SKM-1 (cell line): ENCODE measurements around the gene HSPB7.
"Not testable (repeated sequence)": the region's sequence is repeated elsewhere in the genome, so short reads cannot be mapped to it uniquely, and the experiment has no call there.

Experiments
- DNase-seq: peaks from one replicate; lab custom pipeline; 2025; ENCODE audit not compliant: unreplicated experiment; lab: John Stamatoyannopoulos, UW

Gene HSPB7

DNA sequence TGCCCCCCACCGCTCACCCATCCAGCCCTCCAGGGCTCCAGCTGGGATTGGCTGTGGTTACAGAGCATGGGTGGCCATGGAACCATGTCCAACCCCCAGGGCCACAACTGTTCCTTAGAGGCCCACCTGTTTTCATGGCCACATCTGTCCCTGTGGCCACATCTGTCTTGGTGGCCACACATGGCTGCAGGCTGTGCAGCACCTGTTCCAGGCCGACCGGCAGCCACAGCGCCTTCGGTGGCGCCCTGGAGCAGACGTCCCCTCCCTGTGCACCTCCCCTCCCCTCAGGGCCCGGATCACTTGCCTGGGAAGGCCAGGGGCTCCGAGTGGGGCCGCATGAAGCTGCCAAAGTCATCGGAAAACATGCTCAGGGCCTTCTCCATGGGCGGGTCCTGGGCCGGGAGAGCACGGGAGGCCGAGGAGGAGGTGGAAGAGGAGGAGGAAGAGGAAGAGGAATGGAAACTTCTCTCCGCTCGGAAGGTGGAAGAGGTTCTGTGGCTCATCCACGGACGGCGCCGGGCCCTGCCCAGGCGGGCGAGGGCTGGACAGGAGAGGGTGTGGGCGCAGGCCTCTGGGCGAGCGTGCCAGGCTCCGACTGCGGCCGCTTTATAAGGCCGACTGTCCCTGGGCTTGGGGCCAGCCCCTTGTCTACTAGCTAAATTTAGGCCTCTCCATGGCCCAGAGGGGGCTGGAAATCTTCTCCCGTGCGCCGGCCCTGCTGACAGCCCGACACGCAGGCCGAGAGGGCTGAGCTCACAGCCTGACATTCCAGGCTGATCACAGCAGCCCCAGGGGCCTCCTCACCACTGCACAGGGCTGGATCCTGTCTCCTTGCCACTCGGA lies at the start of gene HSPB7:
Gene HSPB7, minus strand, starts transcription at position 583 of the 843 bp plus-strand sequence. Its CDS starts 80 bp downstream, at position 503.
- no peak for DNase-seq

GRCh38 chr1:16067127-16067768 lies 49.4 kb upstream of the HSPB7 start:
- no peak for DNase-seq

GRCh38 chr1:16066245-16066644 lies 48.4 kb upstream of the HSPB7 start:
- no peak for DNase-seq

DNA sequence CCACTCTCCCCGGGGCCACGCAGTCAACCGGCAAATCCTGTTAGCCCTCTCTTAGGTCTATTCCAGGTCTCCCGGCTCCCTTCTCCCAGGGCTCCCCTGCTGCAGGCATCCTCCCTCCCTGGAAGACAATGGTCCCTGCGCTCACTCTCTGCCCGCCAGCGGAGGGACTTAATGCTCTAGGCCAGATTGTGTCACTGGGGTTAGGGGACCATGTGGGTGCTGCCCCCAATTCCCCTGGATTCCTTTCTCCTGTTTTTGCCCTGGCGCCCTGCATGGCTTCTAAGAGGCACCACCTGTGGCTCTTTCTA lies 47.4 kb upstream of the HSPB7 start:
- DNase-seq, result no peak

DNA sequence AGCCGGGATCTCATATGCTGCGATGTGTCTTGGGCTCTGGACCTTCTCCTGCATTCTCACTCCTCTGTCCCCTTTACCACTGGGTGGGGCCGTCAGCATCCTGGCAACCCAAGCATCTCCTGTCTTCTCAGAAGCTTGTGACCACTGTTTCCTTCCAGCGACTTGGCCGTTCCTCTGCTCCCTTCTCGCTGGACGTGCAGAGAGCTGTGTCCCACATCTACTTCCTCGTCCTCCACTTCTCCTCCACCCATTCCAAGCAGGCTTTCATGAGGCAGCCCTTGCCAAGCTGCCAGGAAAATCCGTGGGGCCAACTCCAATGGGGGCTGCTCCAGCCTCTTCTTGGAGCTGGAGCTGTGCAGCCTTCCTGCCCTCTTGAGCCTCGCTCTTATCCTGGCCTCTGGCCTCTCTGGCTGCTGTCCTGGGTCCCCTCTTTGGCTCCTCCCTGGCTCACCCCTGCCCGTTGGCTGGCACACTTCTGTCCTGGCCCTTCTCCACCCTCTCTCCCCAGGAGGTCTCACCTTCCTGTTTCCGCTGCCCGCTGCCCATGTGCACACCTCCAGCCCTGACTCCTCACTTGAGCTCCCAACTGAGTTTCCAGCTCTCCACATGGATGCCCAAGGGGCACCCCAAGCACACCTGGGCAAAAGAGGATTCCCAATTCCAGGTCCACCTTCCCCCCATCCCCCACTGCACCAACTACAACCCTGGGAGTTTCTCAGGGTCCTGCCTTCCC lies 46.9 kb upstream of the HSPB7 start:
- DNase-seq, result no peak

- DNase-seq, result no peak
These were observed 46.1 kb upstream of the HSPB7 start for GRCh38 chr1:16063921-16064320.

DNA sequence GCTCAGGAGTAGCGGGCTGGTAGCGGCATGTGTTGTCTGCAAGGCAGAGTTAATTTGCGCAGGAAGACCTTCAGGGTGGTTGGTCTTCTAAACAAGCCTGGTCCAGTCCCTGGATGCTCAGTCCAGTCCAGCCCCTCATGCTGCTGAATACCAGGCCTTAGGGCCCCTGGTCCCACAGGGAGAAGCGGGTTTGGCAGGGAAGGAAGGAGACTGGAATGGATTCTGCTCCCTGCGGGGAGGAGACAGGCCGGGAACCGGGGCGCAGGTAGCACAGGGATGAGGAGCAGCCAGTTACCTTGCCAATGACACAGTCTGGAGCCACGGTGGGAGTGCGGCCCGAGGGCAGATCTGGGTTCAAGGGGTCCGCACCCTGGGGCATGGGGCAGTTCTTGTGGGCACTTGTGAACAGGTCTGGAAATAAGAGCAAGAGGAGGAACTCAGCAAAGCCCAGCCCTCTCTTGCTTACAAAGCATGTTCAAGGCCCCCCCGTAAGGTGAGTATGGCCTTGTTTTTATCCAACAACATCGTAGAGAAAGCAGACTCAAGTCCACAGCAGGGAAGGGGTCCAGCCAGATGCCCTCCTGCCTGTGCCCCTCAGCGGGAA lies 45.5 kb upstream of the HSPB7 start:
- DNase-seq, result no peak

GRCh38 chr1:16062687-16063075 lies 44.8 kb upstream of the HSPB7 start:
- not testable (repeated sequence) for DNase-seq

- not testable (repeated sequence) for DNase-seq
These were observed 44.3 kb upstream of the HSPB7 start for GRCh38 chr1:16061989-16062686.

DNA sequence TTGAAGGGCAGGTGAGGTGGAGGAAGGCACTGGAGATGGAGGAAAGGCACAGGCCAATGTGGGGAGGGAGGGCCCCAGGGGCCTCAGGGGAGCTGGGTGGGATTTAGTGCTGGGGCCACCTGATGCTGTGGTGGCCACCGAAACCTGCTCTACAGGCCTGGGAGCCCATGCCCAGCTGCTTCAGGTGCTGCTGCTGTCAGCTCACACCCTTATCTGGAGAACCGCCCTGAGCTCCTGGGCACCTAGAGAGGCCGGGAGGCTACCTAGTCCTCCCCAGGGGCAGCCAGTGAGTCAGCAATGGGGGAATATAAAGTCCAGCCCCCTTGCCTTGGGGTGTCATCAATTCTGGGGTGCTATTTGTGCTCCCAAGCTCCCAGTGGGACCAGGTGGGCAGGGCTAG lies 43.4 kb upstream of the HSPB7 start:
- no peak for DNase-seq

DNA sequence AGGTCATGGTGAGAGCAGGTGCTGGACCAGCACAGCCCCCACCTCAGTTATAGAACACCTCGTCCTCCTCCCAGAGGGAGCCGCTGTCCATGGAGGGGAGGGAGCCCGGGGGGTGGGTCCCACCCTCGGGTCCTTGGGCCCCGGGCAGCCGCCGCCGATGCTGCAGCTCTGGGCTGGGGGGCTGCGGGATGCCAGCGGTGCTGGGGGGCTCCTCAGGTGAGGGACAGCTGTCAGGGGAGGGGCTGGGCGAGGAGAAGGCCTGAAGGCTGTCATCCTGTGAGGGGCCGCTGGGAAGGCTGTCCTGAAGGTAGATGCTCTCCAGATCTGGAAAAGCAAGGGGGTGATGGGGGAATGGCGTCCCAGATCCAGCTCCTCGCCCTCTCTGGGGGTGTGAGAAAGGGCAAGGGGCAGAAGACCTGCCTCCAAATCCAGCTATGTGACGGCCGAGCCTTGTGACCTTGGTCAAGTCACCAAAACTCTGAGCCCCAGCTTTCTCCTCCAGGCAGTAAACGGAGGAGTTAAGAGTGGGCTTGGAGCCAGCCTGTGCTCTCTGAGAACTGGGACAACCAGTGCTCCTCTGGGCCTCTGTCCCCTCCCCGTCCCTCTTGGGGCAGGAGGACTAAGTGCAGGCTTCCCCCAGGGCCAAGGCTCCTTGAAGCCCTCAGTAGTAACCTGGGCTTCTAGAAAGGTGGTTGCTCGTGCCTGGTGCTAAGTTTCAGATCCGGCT lies 40.7 kb upstream of the HSPB7 start:
- not testable (repeated sequence) for DNase-seq

DNA sequence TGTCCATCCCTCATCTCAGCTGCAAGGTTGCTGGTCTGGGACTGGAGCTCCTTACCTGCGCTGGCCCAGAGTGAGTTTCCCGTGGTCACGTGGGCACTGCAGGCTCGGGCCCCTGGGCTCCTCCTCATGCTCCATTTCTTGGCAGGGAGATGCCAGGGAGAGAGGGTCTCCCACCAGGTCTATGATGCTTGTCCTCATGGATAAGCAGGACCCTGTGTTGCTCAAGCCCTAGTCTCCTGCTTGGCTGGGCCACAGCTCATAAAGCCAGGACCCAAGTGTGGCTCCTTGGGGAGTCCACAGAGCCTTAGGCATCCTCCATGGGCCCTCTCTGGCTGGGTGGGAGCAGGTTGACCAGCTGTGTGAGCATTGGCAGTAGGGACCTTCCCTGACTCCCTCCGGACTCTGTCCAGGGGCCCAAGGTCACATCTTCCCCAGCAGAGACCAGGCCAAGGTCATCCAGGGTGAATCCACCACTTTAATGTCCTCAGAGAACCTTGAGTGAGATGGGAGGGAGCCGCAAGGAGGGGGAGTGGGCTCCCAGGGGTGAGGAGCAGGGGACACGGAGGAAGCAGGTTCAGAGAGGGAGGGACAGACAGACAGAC lies 39.6 kb upstream of the HSPB7 start:
- not testable (repeated sequence) for DNase-seq

- not testable (repeated sequence) for DNase-seq
These were observed 38.7 kb upstream of the HSPB7 start for GRCh38 chr1:16056521-16056912.

- peak; percentile 50 for DNase-seq
These were observed 38.0 kb upstream of the HSPB7 start for GRCh38 chr1:16055613-16056520.

- no peak for DNase-seq
These were observed 37.0 kb upstream of the HSPB7 start for GRCh38 chr1:16054598-16055540.

- DNase-seq, result no peak
These were observed 36.1 kb upstream of the HSPB7 start for GRCh38 chr1:16053781-16054502.

GRCh38 chr1:16051949-16052348 lies 34.1 kb upstream of the HSPB7 start:
- not testable (repeated sequence) for DNase-seq
